Stimulated activated CD4-positive, alpha-beta T cell treated with anti-CD3 and anti-CD28 coated beads, Interleukin-4, amount 100 ng/mL, for 4 hours (primary cell): ENCODE measurements around the gene PDE4A.

Experiments
- DNase-seq, 2 experiments: peaks; one replicate each; pipeline ENCODE4 v3.0.0-alpha.2; 2020

Gene PDE4A

GRCh38 chr19:10468133-10468532 lies 47.8 kb downstream of the PDE4A start:
- DNase-seq, result no peak

- no peak for DNase-seq
These were observed 51.6 kb downstream of the PDE4A start for GRCh38 chr19:10471909-10472308.

GRCh38 chr19:10473192-10473591 lies 52.9 kb downstream of the PDE4A start:
- no peak for DNase-seq

- DNase-seq, result no peak
These were observed 54.7 kb downstream of the PDE4A start for GRCh38 chr19:10474962-10475451.

- no peak for DNase-seq
These were observed 58.1 kb downstream of the PDE4A start for GRCh38 chr19:10478476-10478875.

GRCh38 chr19:10478903-10479384 lies 58.6 kb downstream of the PDE4A start:
- DNase-seq, result peak; percentile 84 to 91

- no peak for DNase-seq
These were observed 66.2 kb downstream of the PDE4A start for GRCh38 chr19:10486551-10486950.

GRCh38 chr19:10491472-10492047 lies 71.2 kb downstream of the PDE4A start:
- no peak for DNase-seq

- no peak for DNase-seq
These were observed 77.0 kb downstream of the PDE4A start for GRCh38 chr19:10497371-10497770.

- DNase-seq, result no peak
These were observed 79.4 kb downstream of the PDE4A start for GRCh38 chr19:10499550-10500246.

- no peak for DNase-seq
These were observed 79.9 kb downstream of the PDE4A start for GRCh38 chr19:10500247-10500592.

GRCh38 chr19:10501971-10502523 lies 81.7 kb downstream of the PDE4A start:
- DNase-seq, result peak in 1 of 2 experiments; percentile 54

GRCh38 chr19:10502524-10503001 lies 82.2 kb downstream of the PDE4A start:
- peak; percentile 86 to 89 for DNase-seq

GRCh38 chr19:10503002-10503789 lies 82.9 kb downstream of the PDE4A start, which contains the start of gene KEAP1:
Gene KEAP1, minus strand, starts transcription at chr19:10503356. Its CDS starts 3,323 bp downstream, at chr19:10500033.
- DNase-seq, result peak; percentile 33 to 48

GRCh38 chr19:10505583-10506229 lies 85.4 kb downstream of the PDE4A start:
- peak; percentile 74 to 82 for DNase-seq

GRCh38 chr19:10508036-10508435 lies 87.7 kb downstream of the PDE4A start:
- DNase-seq, result no peak

- DNase-seq, result no peak
These were observed 88.4 kb downstream of the PDE4A start for GRCh38 chr19:10508707-10509106.

GRCh38 chr19:10510301-10510802 lies 90.0 kb downstream of the PDE4A start:
- peak; percentile 37 to 57 for DNase-seq

GRCh38 chr19:10513223-10513622 lies 92.9 kb downstream of the PDE4A start:
- no peak for DNase-seq

GRCh38 chr19:10514211-10515145 lies 94.1 kb downstream of the PDE4A start:
- peak; percentile 16 to 37 for DNase-seq

GRCh38 chr19:10516064-10516385 lies 95.7 kb downstream of the PDE4A start:
- DNase-seq, result peak in 1 of 2 experiments; percentile 6
